Natural killer cell (primary cell): ENCODE data around the gene HSF2BP. TPM values are rescaled to one million over a fixed set of nuclear protein-coding genes. Genes with fewer than 3 reads are reported as not detected.

Experiments used
- ATAC-seq, 3 donors: fragments of 150-1000 bp in 2 of 3; fragments of 200-7000 bp in 1 of 3; cut with Tn5 transposase; 1 replicate in 1 of 3; 2 replicates in 2 of 3; pipeline ENCODE4 v1.10.0; 2021; ENCODE audit warnings: mild to moderate bottlenecking in 2 of 3, moderate library complexity in 2 of 3
- DNase-seq, 2 donors: peaks; one replicate each; pipeline versions ENCODE4 v3.0.0 to v3.0.0-alpha.2; 2013 to 2021; ENCODE audit warnings: mixed read lengths in 1 of 2
- H3K27ac ChIP-seq: one replicate; pipeline ENCODE4 v1.5.1; 2013; ENCODE audit warnings: mild to moderate bottlenecking, low read length
- H3K27me3 ChIP-seq: one replicate; pipeline ENCODE4 v1.6.1; 2013; ENCODE audit warnings: low read length; ENCODE audit not compliant: control insufficient read depth, insufficient read depth
- H3K36me3 ChIP-seq: one replicate; pipeline ENCODE4 v1.6.1; 2013; ENCODE audit warnings: low read length; ENCODE audit not compliant: control insufficient read depth, insufficient read depth
- H3K4me1 ChIP-seq: one replicate; pipeline ENCODE4 v1.6.1; 2013; ENCODE audit warnings: low read length; ENCODE audit not compliant: control insufficient read depth, insufficient read depth
- H3K4me3 ChIP-seq: one replicate; pipeline ENCODE4 v1.5.1; 2013; ENCODE audit warnings: low read length
- H3K9me3 ChIP-seq: one replicate; pipeline ENCODE4 v1.6.1; 2013; ENCODE audit warnings: low read length; ENCODE audit not compliant: control insufficient read depth, insufficient read depth
- H3K27ac Mint-ChIP-seq, 2 donors: one replicate each; pipeline ENCODE4 v1.8.0; 2022; ENCODE audit warnings: mild to moderate bottlenecking in 2 of 2, mixed read lengths in 2 of 2, moderate library complexity in 1 of 2
- H3K27me3 Mint-ChIP-seq, 2 donors: one replicate each; pipeline ENCODE4 v1.8.0; 2022; ENCODE audit warnings: low read depth in 2 of 2, mixed read lengths in 2 of 2
- H3K36me3 Mint-ChIP-seq: one replicate; pipeline ENCODE4 v1.8.0; 2022; ENCODE audit warnings: mixed read lengths
- H3K4me1 Mint-ChIP-seq, 2 donors: one replicate each; pipeline ENCODE4 v1.8.0; 2022; ENCODE audit warnings: mixed read lengths in 2 of 2
- H3K4me3 Mint-ChIP-seq: one replicate; pipeline ENCODE4 v1.8.0; 2022; ENCODE audit warnings: mild to moderate bottlenecking, moderate library complexity, mixed read lengths
- H3K9me3 Mint-ChIP-seq, 2 donors: one replicate each; pipeline ENCODE4 v1.8.0; 2022; ENCODE audit warnings: mixed read lengths in 2 of 2
- CTCF ChIP-seq: fragments of 200-600 bp; IDR thresholded peaks from one replicate; pipeline ENCODE4 v1.8.0; 2022; ENCODE audit warnings: antibody characterized with exemption
- WGBS: methylation state at CpG from one replicate; pipeline ENCODE4 v1.1.7; 2013; ENCODE audit warnings: missing lambda C conversion rate; ENCODE audit not compliant: insufficient coverage; 5-methylcytosine and 5-hydroxymethylcytosine counted together
- intact Hi-C: fragments of 100-400 bp; cut with micrococcal nuclease; formaldehyde crosslinking; loops from one replicate; pipeline ENCODE4 v1.14.2; 2022
- total RNA-seq, 4 donors: library from RNA; stranded (reverse); fragments of 120-200 nt in 1 of 4; gene quantifications; one replicate each; pipeline versions ENCODE4 v1.2.3 to v1.2.4, GENCODE V29; 2013 to 2022

The HSF2BP gene
- total RNA-seq, 3 donors from 2014 or later (not counting 1 experiment from before 2014, with no cell fraction given) = 0.33 to 0.39 TPM; not detected in 1

GRCh38 chr21:43694437-43695079 lies 35.3 kb upstream of the HSF2BP start:
- no peaks in the 10 kb centered on the region for H3K27me3 Mint-ChIP-seq
- no peaks in the 10 kb centered on the region for H3K9me3 Mint-ChIP-seq
- no peak for ATAC-seq
- Histone ChIP-seq H3K36me3 (peaks cover 35% of the 10 kb centered on the region), H3K27ac (no peak overlapping the region), H3K4me1 (no peaks in the 10 kb centered on the region), H3K27me3 (no peaks in the 10 kb centered on the region), H3K4me3 (no peak overlapping the region), H3K9me3 (no peaks in the 10 kb centered on the region)
- no peaks in the 10 kb centered on the region for H3K4me1 Mint-ChIP-seq
- no peak for TF ChIP-seq CTCF
- no peaks in the 10 kb centered on the region for H3K36me3 Mint-ChIP-seq
- intact Hi-C loops = no loop called here
- 96% methylated on average over 27 of the region's 27 CpGs for WGBS
- no peak overlapping the region for H3K27ac Mint-ChIP-seq
- H3K4me3 Mint-ChIP-seq = no peak overlapping the region
- DNase-seq = no peak

GRCh38 chr21:43693981-43694380 lies 34.7 kb upstream of the HSF2BP start:
- no peaks in the 10 kb centered on the region for H3K9me3 ChIP-seq
- no peak overlapping the region for H3K4me3 Mint-ChIP-seq
- no peak for DNase-seq
- H3K27me3 Mint-ChIP-seq = no peaks in the 10 kb centered on the region
- H3K36me3 ChIP-seq = peaks cover 41% of the 10 kb centered on the region
- intact Hi-C loops = no loop called here
- no peaks in the 10 kb centered on the region for H3K27me3 ChIP-seq
- 95% methylated on average over 22 of the region's 23 CpGs for WGBS
- H3K36me3 Mint-ChIP-seq = no peaks in the 10 kb centered on the region
- no peak for ATAC-seq
- no peak overlapping the region for H3K4me3 ChIP-seq
- H3K4me1 Mint-ChIP-seq = no peaks in the 10 kb centered on the region
- no peak for TF ChIP-seq CTCF
- H3K27ac ChIP-seq = no peak overlapping the region
- H3K4me1 ChIP-seq = no peaks in the 10 kb centered on the region
- H3K27ac Mint-ChIP-seq = no peak overlapping the region
- H3K9me3 Mint-ChIP-seq = no peaks in the 10 kb centered on the region

- WGBS = 92% methylated on average over 8 of the region's 8 CpGs
- intact Hi-C loops = no loop called here
- no peaks in the 10 kb centered on the region for H3K9me3 ChIP-seq
- Mint-ChIP-seq H3K36me3 (no peaks in the 10 kb centered on the region), H3K9me3 (no peaks in the 10 kb centered on the region), H3K27me3 (no peaks in the 10 kb centered on the region), H3K4me3 (no peak overlapping the region), H3K4me1 (no peaks in the 10 kb centered on the region), H3K27ac (no peak overlapping the region)
- no peak for TF ChIP-seq CTCF
- H3K36me3 ChIP-seq = peaks cover 49% of the 10 kb centered on the region
- DNase-seq = no peak
- no peaks in the 10 kb centered on the region for H3K27me3 ChIP-seq
- H3K4me1 ChIP-seq = no peaks in the 10 kb centered on the region
- no peak for ATAC-seq
- no peak overlapping the region for H3K4me3 ChIP-seq
- no peak overlapping the region for H3K27ac ChIP-seq
Measured at GRCh38 chr21:43692949-43693348, 33.7 kb upstream of the HSF2BP start.

GRCh38 chr21:43691801-43692200 lies 32.5 kb upstream of the HSF2BP start:
- Mint-ChIP-seq H3K27ac (no peak overlapping the region), H3K27me3 (no peaks in the 10 kb centered on the region), H3K4me3 (no peak overlapping the region), H3K4me1 (peaks cover 0 to 5% of the 10 kb centered on the region in 2 donors), H3K9me3 (no peaks in the 10 kb centered on the region), H3K36me3 (peaks cover 7% of the 10 kb centered on the region)
- Histone ChIP-seq H3K4me1 (no peaks in the 10 kb centered on the region), H3K4me3 (no peak overlapping the region), H3K36me3 (peaks cover 59% of the 10 kb centered on the region), H3K9me3 (no peaks in the 10 kb centered on the region), H3K27me3 (no peaks in the 10 kb centered on the region), H3K27ac (no peak overlapping the region)
- TF ChIP-seq CTCF = no peak
- ATAC-seq = no peak
- intact Hi-C loops = no loop called here
- whole genome bisulfite sequencing = 98% methylated on average over 10 of the region's 10 CpGs
- DNase-seq = no peak
